ENCODE measurements around the gene WRAP73.

WRAP73 gene

DNA sequence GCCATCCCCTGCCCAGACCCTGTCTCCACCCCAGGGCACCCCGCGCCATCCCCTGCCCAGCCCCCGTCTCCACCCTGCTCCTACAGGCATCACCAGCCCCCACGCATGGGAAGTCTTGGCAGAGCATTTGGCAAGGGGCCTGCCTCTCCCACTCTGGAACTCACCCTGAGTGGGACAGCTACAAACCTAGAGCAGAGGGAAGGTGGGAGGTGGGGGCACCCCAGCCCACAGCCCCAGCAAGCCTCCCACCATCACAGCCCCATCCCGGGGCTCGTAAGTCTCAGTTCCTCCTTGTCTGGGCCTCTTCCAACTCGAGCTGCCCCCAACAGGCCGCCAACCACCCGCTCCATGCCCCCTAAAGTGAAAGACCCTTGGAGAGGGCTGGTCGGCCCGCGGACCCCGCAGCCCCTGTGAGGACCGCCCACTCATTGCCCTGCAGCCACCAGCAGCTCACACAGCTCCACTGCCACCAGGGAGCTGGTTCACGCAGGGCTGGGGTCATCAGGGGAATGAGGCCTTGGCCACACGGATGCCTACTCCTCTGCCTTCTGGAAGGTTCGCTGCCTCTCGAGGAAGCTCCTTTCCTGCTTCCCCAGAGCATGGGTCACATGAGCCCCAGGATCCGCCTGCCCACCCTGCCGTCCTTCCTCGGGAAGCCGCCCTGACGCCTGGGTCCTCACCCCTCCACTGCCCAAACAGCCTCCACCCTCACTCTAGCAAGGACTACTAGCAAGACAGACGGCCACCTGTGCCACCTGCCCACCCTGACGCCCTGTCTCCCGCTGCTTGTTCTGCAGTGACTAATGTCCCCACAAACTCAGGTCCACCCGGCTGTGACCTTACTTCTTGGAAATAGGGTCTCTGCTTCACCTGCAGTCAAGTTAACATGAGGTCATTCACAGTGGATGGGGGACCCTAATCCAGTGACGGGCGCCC, 53.0 kb downstream of the WRAP73 start:
- Mint-ChIP-seq H3K36me3 (ENCODE audit: low read depth) (no peaks in the 10 kb centered on the region), H3K9me3 (no peaks in the 10 kb centered on the region), H3K4me3 (no peak overlapping the region), H3K27ac (peak overlapping the region; percentile 91), H3K4me1 (peaks cover 38% of the 10 kb centered on the region), H3K27me3 (ENCODE audit: low read depth, poor library complexity) (no peaks in the 10 kb centered on the region)
- TF ChIP-seq, protein P1, sequence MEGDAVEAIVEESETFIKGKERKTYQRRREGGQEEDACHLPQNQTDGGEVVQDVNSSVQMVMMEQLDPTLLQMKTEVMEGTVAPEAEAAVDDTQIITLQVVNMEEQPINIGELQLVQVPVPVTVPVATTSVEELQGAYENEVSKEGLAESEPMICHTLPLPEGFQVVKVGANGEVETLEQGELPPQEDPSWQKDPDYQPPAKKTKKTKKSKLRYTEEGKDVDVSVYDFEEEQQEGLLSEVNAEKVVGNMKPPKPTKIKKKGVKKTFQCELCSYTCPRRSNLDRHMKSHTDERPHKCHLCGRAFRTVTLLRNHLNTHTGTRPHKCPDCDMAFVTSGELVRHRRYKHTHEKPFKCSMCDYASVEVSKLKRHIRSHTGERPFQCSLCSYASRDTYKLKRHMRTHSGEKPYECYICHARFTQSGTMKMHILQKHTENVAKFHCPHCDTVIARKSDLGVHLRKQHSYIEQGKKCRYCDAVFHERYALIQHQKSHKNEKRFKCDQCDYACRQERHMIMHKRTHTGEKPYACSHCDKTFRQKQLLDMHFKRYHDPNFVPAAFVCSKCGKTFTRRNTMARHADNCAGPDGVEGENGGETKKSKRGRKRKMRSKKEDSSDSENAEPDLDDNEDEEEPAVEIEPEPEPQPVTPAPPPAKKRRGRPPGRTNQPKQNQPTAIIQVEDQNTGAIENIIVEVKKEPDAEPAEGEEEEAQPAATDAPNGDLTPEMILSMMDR (IDR thresholded peaks at IDR 0.05): no peak
- DNase-seq: no peak

DNA sequence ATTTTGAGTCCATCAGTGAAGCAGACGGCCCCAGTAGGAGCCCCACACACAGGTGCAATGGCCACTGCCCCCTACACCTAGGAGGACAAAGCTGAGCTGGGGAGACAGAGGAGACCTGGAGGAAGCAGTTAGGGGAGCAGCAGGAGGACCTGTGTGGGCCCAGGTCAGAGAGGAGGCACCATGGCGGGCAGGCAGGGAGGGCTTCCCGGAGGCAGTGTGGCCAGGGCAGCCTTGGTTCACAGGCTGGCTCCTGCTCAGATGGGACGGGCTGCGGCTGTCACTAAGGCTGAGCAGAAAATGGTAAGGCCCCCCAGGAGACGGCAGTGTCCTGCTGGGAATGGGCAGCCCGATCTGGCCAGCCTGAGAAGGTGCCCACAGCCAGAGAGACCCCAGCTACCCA, 54.0 kb downstream of the WRAP73 start:
- DNase-seq: no peak
- Mint-ChIP-seq H3K36me3 (ENCODE audit: low read depth) (no peaks in the 10 kb centered on the region), H3K4me3 (no peak overlapping the region), H3K4me1 (peaks cover 31% of the 10 kb centered on the region), H3K27ac (no peak overlapping the region), H3K27me3 (ENCODE audit: low read depth, poor library complexity) (no peaks in the 10 kb centered on the region), H3K9me3 (no peaks in the 10 kb centered on the region)
- TF ChIP-seq, protein P1 (IDR thresholded peaks at IDR 0.05): no peak

DNA sequence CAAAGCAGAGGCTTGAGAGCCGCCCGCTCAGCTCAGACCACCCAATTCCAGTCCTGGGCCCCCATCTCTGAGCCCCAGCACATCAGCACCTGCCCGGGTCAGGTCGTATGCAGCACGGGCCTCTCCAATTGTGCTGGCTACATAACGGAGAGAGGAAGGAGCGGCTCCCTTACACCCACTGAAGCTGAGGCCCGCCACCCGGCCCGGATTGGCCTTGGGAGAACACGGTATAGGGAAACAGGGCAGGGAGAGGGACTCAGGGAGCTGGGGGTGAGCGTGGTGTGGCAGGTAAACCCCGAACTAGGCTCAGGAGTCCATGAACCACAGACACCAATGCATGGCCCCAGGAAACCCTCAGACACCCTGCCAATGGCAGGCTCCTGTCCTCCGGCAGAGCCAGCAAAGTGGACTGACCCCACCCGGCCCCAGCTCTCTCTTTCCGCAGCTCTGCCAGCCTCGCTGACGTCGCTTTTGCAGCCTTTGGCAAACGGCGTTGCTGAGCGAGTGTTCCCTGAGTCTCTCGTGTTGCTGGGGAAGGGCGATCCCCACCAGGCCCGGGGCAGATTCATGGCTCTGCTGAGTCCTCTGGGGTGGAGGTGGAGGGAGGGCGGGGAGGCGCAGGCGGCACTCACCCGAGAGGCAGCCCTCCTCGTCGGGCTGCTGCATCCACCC, 55.1 kb downstream of the WRAP73 start:
- H3K36me3 Mint-ChIP-seq (ENCODE audit: low read depth): no peaks in the 10 kb centered on the region

DNA sequence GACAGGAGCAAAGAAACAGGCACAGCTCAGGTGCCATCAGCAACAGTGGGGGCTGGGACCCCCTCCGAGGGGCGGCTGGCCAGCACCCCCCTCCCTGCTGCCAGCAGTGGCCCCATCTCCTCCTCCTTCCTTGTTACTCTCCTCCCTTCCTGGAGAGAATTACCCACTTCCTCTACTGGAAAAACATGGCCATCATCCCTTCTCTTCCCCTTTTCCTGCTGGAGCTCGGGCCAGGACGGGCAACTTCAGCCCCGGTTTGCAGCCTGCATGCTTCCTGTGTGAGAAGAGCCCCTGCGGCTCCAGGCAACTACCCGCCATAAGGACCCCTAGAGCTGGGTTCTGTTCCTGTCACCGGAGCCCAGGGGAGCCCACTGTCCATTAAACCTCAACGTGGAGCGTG, 56.2 kb downstream of the WRAP73 start:
- Mint-ChIP-seq H3K36me3 (ENCODE audit: low read depth) (no peaks in the 10 kb centered on the region), H3K27me3 (ENCODE audit: low read depth, poor library complexity) (no peaks in the 10 kb centered on the region), H3K9me3 (no peaks in the 10 kb centered on the region), H3K4me3 (no peak overlapping the region), H3K27ac (no peak overlapping the region), H3K4me1 (peaks cover 46% of the 10 kb centered on the region)
- TF ChIP-seq, protein P1 (IDR thresholded peaks at IDR 0.05): no peak
- no peak for DNase-seq

More for the DNA sequence above, 55.1 kb downstream of the WRAP73 start:
- H3K27ac Mint-ChIP-seq: no peak overlapping the region
- TF ChIP-seq, protein P1 (IDR thresholded peaks at IDR 0.05): no peak
- no peaks in the 10 kb centered on the region for H3K9me3 Mint-ChIP-seq
- no peak for DNase-seq
- no peak overlapping the region for H3K4me3 Mint-ChIP-seq
- H3K27me3 Mint-ChIP-seq (ENCODE audit: low read depth, poor library complexity): no peaks in the 10 kb centered on the region
- peaks cover 42% of the 10 kb centered on the region for H3K4me1 Mint-ChIP-seq

DNA sequence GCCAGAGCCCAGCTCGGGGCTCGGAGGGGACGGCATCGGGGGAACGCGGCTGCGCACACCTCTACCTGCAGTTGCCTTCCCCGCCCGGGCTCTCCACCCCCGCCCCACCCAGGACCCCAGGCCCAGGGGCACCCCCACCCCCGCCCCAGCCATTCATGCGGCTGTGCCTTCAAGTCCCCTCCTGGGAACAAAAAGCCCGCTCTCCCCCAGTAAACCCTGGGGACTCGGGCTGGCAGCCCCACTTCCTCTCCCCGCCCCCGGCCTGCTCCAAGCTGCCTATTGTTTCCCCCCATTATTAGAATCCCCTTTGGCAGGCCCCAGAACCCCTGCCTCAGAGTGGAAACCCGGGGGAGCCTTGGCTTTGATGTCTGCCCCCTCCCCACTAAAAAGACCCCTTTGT, 56.6 kb downstream of the WRAP73 start:
- Mint-ChIP-seq H3K9me3 (no peaks in the 10 kb centered on the region), H3K4me3 (no peak overlapping the region), H3K36me3 (ENCODE audit: low read depth) (no peaks in the 10 kb centered on the region), H3K27me3 (ENCODE audit: low read depth, poor library complexity) (no peaks in the 10 kb centered on the region), H3K4me1 (peaks cover 46% of the 10 kb centered on the region), H3K27ac (no peak overlapping the region)
- TF ChIP-seq, protein P1 (IDR thresholded peaks at IDR 0.05): no peak
- DNase-seq: no peak

All from nephron progenitor cell (in vitro differentiated cells).